HG03045 (cell line): Measurements from ENCODE around the gene LEFTY1.

Experiments
- ATAC-seq: cut with Tn5 transposase; IDR thresholded peaks from one replicate; pipeline ENCODE4 v1.9.1; 2021; ENCODE audit warnings: mild to moderate bottlenecking, moderate library complexity; ENCODE audit not compliant: unreplicated experiment

The LEFTY1 gene

DNA sequence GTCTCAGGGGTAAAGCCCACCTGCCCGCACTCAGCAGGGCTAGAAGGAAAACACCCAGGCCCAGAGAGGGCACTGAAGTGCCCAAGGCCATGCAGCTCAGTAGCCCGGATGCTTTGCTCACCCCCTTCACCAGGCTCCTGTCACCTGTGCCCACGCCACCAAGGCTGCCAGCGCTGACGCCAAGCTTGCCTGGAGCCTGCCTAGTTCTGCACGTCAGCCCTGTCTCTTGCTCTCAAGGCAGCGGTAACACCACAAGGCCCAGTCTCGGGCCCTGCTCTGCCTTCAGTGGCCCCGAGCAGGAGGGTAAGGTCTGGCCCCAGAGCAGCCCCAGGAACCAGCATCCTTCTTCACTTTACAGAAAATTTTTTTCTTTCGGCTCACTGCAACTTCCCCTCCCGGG is 14.5 kb downstream of the LEFTY1 start:
- no peak for ATAC-seq

- ATAC-seq: no peak
Measured at GRCh38 chr1:225873281-225873850, 15.6 kb downstream of the LEFTY1 start.

- ATAC-seq: no peak
Measured at GRCh38 chr1:225872075-225872430, 16.9 kb downstream of the LEFTY1 start.

DNA sequence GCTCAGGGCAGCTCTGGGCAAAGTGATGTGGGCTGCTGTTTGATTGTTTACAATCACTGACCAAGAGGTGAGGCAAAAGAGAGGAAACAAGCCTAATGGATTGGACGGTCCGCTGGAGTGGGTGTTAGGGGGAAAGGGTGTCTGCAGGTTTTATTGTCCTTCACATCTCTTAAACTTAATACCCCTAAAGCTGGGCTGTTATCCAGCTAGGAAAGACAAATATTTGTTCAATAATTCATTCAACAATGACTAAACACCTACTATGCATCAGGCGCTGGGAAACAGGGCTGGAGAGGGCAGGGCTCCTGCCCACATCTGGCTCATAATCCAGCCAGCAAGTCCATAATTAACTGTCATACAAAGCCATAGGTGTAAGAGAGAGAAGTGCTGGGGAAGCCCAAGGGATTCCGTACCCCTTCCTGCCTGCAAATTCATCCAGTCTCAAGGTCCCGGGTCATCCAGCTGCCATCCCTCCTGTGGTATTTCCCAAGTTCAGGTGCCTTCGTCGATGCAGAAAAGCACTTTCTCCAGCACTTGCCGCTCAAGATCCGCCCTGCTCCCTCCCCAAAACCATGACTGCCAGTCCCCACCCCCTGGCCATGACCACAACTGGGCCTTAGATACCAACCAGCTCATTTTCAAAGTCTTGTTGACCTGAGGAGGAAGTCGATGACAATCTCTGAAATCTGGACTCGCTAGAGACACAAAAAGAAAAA is 17.4 kb downstream of the LEFTY1 start:
- no peak for ATAC-seq

DNA sequence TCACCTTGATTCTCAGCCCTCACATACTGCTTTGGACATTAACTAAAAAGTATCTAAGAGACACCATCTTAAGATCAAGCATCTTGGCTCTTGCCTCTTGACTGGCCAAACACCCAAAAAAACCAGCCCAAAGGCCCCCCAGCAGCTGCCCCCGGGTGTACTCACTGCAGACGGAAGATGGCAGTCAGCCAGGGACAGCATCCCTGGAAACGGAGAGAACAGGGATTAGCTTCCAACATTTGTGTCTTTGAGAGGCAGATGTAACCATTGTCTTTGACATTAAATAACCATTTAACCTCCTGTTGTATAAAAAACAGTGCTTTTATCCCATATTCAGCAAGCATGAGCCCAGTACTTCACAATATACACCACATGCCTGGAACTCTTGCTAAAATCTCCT is 18.0 kb downstream of the LEFTY1 start:
- no peak for ATAC-seq

GRCh38 chr1:225868631-225869330 is 20.2 kb downstream of the LEFTY1 start:
- ATAC-seq: no peak

- ATAC-seq: no peak
Measured at GRCh38 chr1:225866981-225867380, 22.0 kb downstream of the LEFTY1 start.

- ATAC-seq: peak; percentile 45
Measured at GRCh38 chr1:225866061-225866837, 22.7 kb downstream of the LEFTY1 start.

- peak; percentile 15 for ATAC-seq
Measured at GRCh38 chr1:225865514-225865913, 23.4 kb downstream of the LEFTY1 start.

DNA sequence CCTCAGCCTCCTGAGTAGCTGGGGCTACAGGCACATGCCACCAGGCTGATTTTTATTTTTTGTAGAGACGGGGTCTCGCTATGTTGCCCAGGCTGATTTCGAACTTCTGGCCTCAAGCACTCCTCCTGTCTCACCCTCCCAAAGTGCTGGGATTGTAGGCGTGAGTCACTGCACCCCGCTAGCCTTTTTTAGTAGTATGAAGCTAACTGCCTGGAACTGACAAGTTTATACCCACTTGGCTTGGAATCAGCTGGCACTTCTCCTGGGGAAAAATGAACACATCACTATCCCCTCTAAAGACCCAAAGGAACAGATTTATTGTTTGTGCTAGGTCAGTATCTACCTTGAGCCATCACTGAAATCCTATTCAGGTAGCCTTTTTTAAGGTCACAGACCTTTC is 25.8 kb downstream of the LEFTY1 start:
- no peak for ATAC-seq

DNA sequence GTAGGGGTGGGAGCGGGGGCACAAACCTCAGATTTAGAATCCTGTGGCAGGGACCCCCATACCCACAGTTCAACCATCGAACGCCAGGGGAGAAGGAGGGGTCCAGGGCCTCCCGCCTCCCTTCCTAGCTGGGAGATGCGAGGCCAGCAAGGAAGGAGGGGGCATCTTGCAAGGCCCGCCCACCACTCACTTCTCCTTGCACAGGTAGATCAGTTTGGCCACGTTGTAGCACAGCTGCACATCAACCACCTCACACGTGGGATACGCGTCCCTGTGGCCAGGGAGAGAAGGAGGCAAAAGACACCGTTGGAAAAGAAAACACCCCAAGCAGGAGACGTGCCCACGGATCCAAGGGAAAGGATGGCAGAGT is 26.4 kb downstream of the LEFTY1 start:
- ATAC-seq: no peak

GRCh38 chr1:225861834-225862580 is 26.9 kb downstream of the LEFTY1 start:
- ATAC-seq: no peak

DNA sequence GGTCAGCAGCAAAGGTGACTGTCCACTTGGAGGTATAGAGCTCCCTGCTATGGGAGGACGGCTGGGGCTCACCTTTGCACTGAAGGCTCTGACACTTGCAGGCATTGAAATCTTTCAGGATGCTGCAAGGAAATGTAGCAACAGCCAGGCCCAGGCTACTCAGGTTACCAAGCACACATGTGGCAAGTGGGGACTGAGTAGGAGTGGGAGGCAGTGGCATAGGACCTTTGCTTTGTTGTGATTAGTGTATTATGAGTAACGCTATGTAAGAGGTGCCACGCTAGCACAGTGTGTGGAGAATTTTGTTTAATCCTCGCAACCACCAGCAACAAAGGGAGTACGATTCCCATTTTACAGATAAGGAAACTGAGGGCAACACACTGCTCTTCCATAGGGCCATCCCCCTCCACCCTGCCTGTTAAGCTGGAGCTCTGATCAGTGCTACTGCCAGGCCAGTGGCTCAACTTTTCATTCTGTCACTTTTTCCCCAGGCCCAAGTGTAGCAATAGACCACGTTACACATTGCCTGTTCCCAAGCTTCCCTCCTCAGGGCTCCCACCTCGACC is 28.0 kb downstream of the LEFTY1 start:
- no peak for ATAC-seq

DNA sequence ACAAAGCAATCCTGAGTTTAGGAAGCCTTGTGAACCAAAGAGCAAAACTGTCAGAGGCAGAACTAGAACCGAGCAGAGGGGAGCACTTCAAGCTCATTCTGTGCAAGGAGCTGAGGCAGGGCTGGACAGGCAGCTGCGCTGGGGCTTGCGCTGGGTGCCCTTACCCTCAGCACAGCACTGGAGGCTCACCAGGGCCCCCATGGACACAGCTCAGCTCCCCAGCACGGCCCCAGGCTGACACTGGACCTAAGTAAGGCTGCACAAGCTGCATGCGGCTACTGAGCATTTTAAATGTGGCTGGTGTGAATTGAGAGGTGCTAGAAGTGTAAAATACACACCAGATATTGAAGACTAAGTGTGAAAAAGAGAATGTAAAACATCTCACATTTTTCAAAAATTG is 28.8 kb downstream of the LEFTY1 start:
- ATAC-seq: no peak

DNA sequence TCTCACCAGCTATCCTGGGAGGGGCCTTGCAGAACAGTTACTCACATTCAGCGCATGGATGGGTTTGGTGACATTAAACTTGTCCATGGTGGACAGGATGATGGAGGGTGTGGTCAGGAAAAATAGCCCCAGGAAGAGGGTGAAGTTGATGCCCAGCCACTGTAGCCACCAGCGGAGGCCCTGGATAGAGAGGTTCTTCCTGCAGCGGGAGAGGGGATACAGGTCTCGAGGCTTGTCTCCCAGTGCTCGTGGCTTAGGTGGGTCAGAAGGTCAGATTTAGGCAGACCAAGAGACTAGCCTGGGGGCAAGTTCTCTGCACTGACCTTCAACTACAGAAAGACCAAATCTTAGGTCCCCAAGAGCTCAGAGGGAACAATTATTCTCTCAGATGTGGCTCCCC is 29.8 kb downstream of the LEFTY1 start:
- ATAC-seq: no peak

GRCh38 chr1:225857256-225857655 is 31.7 kb downstream of the LEFTY1 start:
- ATAC-seq: no peak

DNA sequence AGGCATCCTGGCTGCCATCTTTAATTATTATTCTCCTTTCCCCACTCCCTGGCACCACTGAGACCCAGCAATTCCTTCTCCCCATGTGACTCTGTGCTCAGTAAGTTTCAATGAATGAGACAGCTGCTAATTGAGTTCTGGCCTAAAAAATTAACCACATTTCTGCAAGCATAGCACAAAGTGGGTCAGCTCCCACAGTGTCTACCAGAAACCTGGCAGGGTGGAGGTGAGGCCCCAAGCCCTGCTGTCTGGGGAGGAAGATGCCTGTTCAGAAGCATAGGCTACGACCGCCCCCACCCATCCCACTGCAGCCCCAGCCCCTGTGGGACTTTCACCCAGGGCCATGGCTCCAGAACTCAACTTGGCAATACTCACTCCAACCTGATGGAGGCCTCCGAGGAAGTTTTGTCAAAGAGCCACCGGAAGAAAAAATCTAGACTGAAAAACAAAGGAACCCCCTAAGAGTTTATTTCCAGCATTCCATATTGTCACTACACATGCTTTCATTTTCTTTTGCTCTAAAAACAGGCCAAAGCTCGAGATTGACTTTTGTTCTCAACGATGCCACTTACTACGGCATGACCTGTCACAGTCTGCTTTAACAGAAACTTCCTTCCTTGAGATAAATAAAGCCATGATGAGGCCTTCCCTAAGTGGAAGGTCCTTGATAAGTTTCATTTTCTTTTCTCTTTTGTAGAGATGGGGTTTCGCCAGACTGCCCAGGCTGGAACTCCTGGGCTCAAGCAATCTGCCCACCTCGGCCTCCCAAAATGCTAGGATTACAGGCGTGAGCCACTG is 33.2 kb downstream of the LEFTY1 start:
- no peak for ATAC-seq

DNA sequence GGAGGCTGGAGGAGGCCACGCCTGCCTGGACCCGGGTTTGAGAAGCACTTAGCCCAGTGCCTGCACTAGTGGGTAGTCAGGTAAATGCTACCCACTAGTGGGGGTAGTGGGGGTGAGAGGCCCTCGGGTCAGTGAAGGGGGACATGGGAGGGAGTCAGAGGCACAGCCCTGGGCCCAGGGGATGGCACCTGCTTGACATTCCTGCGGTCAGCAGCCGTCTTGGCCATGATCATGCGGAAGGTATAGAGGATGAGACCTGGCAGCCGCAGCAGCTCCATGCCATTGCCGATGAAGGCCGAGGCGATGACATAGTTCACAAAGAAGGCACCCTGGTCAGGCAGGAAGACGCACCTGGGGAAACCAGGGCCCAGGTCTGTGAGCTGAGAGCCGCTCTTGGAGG is 35.5 kb downstream of the LEFTY1 start:
- no peak for ATAC-seq

- ATAC-seq: no peak
Measured at GRCh38 chr1:225852413-225853124, 36.4 kb downstream of the LEFTY1 start.
